DND-41 (cell line): Measurements from ENCODE around the gene OR2V2.
A peak's percentile ranks its signal among the peaks of the same experiment; 100 is the strongest.

ENCODE experiments used
- ATAC-seq: fragments of 200-7000 bp; cut with Tn5 transposase; 3 replicates; pipeline ENCODE4 v1.9.1; 2021; ENCODE audit warnings: low read depth; ENCODE audit not compliant: insufficient read depth
- DNase-seq: peaks from one replicate; pipeline ENCODE4 v3.0.0-alpha.2; 2020
- H2AFZ ChIP-seq: 2 replicates; pipeline ENCODE4 v1.6.0; 2012; ENCODE audit warnings: low read depth, low read length
- H3K27ac ChIP-seq: 2 replicates; pipeline ENCODE4 v1.5.1; 2012; ENCODE audit warnings: low read length, inconsistent platforms
- H3K27me3 ChIP-seq: fragments of 200-600 bp; sonication (generic); 2 replicates; pipeline ENCODE4 v1.6.0; 2012; ENCODE audit warnings: low read length, mild to moderate bottlenecking, inconsistent platforms; ENCODE audit not compliant: insufficient read depth, poor library complexity
- H3K36me3 ChIP-seq: 2 replicates; pipeline ENCODE4 v1.5.1; 2012; ENCODE audit warnings: low read length, inconsistent platforms; ENCODE audit not compliant: insufficient read depth
- H3K4me1 ChIP-seq: 2 replicates; pipeline ENCODE4 v1.5.1; 2012; ENCODE audit warnings: mild to moderate bottlenecking, low read length; ENCODE audit not compliant: insufficient read depth
- H3K4me2 ChIP-seq: 2 replicates; pipeline ENCODE4 v1.6.0; 2012; ENCODE audit warnings: mild to moderate bottlenecking, moderate library complexity, low read length, inconsistent platforms; ENCODE audit not compliant: insufficient read depth
- H3K4me3 ChIP-seq, 2 experiments: fragments of 200-600 bp in 1 of 2; shearing (Covaris generic) in 1 of 2; 2 replicates each; pipeline ENCODE4 v1.5.1; 2012 to 2016; ENCODE audit warnings: inconsistent platforms in 2 of 2, low read length in 2 of 2, mild to moderate bottlenecking in 2 of 2, low read depth in 1 of 2, moderate library complexity in 1 of 2
- H3K79me2 ChIP-seq: 2 replicates; pipeline ENCODE4 v1.6.0; 2012; ENCODE audit warnings: low read length, inconsistent platforms; ENCODE audit not compliant: insufficient read depth
- H3K9ac ChIP-seq: 2 replicates; pipeline ENCODE4 v1.6.0; 2012; ENCODE audit warnings: low read depth, mild to moderate bottlenecking, inconsistent platforms, low read length, moderate library complexity
- H3K9me3 ChIP-seq: 2 replicates; pipeline ENCODE4 v1.5.1; 2012; ENCODE audit warnings: low read length, moderate library complexity, mild to moderate bottlenecking, inconsistent platforms; ENCODE audit not compliant: insufficient read depth, severe bottlenecking
- H4K20me1 ChIP-seq: 2 replicates; pipeline ENCODE4 v1.6.0; 2012; ENCODE audit warnings: low read length; ENCODE audit not compliant: insufficient read depth
- EZH2 ChIP-seq: IDR thresholded peaks from 3 replicates; pipeline ENCODE4 v1.6.1; 2012; ENCODE audit warnings: borderline replicate concordance, low read depth, mild to moderate bottlenecking, moderate library complexity, low read length, inconsistent platforms; ENCODE audit not compliant: severe bottlenecking
- TF ChIP-seq, protein P1 (sequence below): IDR thresholded peaks from 2 replicates; pipeline ENCODE4 v1.5.1; 2012; ENCODE audit warnings: borderline replicate concordance, low read length, moderate library complexity, mild to moderate bottlenecking; ENCODE audit not compliant: poor library complexity, severe bottlenecking; ENCODE audit errors: extremely low read depth

The OR2V2 gene

DNA sequence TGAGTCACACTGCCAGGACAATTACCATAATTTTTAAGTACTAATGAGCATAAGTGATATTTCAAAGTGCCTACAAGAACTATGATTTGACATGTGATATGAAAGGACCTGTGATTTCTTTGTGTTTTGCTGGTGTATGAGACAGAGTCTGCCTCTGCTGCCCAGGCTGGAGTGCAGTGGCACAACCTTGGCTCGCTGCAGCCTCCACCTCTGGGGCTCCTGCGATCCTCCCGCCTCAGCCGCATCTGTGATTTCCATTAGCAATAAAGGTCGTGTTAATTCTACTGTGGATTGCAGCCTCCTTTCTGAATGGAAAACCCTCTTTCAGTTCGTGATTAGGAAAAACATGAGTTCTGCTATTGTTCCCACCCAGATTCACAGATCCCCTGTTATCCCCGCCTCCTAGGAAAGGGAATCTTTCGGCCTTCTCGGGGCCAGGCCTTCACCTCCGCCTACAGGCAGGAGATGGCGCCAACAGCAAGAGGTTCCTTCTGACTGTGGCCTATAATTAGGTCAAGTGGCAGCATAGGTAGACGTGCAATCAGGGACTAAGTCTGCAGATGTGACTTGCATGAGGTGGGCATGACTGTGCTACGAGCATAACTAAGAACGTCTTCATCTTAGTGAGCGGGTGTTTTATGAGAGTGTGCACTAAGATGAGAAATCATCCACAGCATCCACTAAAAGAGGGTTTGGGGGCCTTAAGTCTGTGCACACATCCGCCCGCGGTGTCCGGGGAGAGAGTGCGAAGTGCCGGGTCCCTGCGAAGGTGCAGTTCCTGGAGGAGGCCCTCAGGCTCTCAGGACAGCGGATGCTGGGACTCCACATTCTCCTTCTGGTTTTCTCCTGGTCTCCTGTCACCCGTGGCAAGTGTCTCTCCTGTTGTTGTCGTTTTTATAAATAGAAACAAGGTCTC, 34.5 kb downstream of the OR2V2 start:
- ATAC-seq (peak; percentile 45; the same call in 2 of the 3 replicates), DNase-seq (peak; percentile 55)
- no peak overlapping the region for H3K9ac ChIP-seq
- no peak overlapping the region for H3K27ac ChIP-seq
- no peaks in the 10 kb centered on the region for H3K36me3 ChIP-seq
- no peaks in the 10 kb centered on the region for H3K79me2 ChIP-seq
- H2AFZ ChIP-seq: no peak overlapping the region; the same call in 1 of the 2 replicates
- TF ChIP-seq, protein P1, sequence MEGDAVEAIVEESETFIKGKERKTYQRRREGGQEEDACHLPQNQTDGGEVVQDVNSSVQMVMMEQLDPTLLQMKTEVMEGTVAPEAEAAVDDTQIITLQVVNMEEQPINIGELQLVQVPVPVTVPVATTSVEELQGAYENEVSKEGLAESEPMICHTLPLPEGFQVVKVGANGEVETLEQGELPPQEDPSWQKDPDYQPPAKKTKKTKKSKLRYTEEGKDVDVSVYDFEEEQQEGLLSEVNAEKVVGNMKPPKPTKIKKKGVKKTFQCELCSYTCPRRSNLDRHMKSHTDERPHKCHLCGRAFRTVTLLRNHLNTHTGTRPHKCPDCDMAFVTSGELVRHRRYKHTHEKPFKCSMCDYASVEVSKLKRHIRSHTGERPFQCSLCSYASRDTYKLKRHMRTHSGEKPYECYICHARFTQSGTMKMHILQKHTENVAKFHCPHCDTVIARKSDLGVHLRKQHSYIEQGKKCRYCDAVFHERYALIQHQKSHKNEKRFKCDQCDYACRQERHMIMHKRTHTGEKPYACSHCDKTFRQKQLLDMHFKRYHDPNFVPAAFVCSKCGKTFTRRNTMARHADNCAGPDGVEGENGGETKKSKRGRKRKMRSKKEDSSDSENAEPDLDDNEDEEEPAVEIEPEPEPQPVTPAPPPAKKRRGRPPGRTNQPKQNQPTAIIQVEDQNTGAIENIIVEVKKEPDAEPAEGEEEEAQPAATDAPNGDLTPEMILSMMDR: peak; percentile 87
- no peak for TF ChIP-seq EZH2
- no peak overlapping the region for H3K4me3 ChIP-seq
- H3K9me3 ChIP-seq: no peaks in the 10 kb centered on the region
- no peak overlapping the region for H3K4me2 ChIP-seq
- no peaks in the 10 kb centered on the region for H4K20me1 ChIP-seq
- no peaks in the 10 kb centered on the region for H3K27me3 ChIP-seq
- peaks cover 16% of the 10 kb centered on the region for H3K4me1 ChIP-seq

DNA sequence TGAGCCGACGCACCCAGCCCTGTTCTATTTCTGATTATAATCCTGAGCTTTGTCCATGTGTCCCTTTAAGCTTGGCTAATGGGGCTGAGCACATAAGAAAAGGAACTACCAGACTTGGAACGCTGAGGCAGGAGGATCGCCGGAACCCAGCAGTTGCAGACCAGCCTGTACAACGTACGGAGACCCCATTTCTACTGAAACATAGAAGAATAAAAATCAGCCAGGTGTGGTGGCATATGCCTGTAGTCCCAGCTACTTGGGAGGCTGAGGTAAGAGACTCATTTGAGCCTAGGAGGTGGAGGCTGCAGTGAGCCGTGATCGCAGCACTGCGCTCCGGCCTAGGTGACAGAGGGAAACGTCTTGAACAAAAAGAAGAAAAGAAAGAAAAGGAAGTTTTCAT, 35.3 kb downstream of the OR2V2 start:
- Histone ChIP-seq H3K27me3 (no peaks in the 10 kb centered on the region), H3K36me3 (no peaks in the 10 kb centered on the region), H3K79me2 (no peaks in the 10 kb centered on the region), H4K20me1 (no peaks in the 10 kb centered on the region), H3K9me3 (no peaks in the 10 kb centered on the region), H3K4me3 (no peak overlapping the region), H3K27ac (no peak overlapping the region), H3K9ac (no peak overlapping the region), H3K4me2 (no peak overlapping the region), H2AFZ (no peak overlapping the region), H3K4me1 (peaks cover 16% of the 10 kb centered on the region)
- no peak for DNase-seq
- TF ChIP-seq EZH2: no peak
- TF ChIP-seq, protein P1: no peak
- ATAC-seq: no peak

DNA sequence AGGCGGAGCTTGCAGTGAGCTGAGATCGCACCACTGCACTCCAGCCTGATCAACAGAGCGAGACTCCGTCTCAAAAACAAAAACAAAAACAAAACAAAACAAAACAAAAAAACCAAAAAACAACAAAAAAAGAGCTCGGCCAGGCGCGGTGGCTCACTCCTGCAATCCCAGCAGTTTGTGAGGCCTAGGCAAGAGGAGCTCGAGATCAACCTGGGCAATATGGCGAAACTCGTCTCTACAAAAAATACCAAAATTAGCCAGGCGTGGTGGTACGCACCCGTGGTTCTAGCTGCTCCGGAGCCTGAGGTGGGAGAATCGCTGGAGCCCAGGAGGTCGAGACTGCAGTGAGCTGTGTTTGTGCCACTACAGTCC, 37.4 kb downstream of the OR2V2 start:
- H3K79me2 ChIP-seq: no peaks in the 10 kb centered on the region
- H3K36me3 ChIP-seq: no peaks in the 10 kb centered on the region; the same call in 1 of the 2 replicates
- H3K9me3 ChIP-seq: no peaks in the 10 kb centered on the region
- peak overlapping the region; percentile 67 for H3K4me2 ChIP-seq
- H3K9ac ChIP-seq: peak overlapping the region; percentile 53; the same call in 1 of the 2 replicates
- no peaks in the 10 kb centered on the region for H3K27me3 ChIP-seq
- no peaks in the 10 kb centered on the region for H4K20me1 ChIP-seq
- peaks cover 27% of the 10 kb centered on the region for H3K4me1 ChIP-seq
- DNase-seq: no peak
- H3K27ac ChIP-seq: no peak overlapping the region
- ATAC-seq: no peak
- no peak overlapping the region for H3K4me3 ChIP-seq
- TF ChIP-seq, protein P1: no peak
- TF ChIP-seq EZH2: no peak
- peak overlapping the region; percentile 51; the same call in 1 of the 2 replicates for H2AFZ ChIP-seq
